ENCODE results near the gene GAS7. TPM values are rescaled to one million over a fixed set of nuclear protein-coding genes. Genes with fewer than 3 reads are reported as not detected.
A peak's percentile ranks its signal among the peaks of the same experiment; 100 is the strongest.

GAS7 gene
- total RNA-seq, 2 donors from 2014 or later = 8.0 to 20.1 TPM

- DNase-seq (peak in 1 of 4 donors; percentile 44), ATAC-seq (no peak)
- TF ChIP-seq CTCF (IDR thresholded peaks at IDR 0.05) (no peak), POLR2A (IDR thresholded peaks at IDR 0.05) (no peak)
- intact Hi-C loops (cut with DNase I) = no loop called here
- Histone ChIP-seq H3K27ac (peak overlapping the region in 1 of 4 donors; percentile 32), H3K4me3 (no peak overlapping the region), H3K9me3 (no peaks in the 10 kb centered on the region), H3K36me3 (replicated peaks in 1 of 2; ENCODE audit: insufficient read depth in 1 of 2, low read depth in 2 of 2) (no peaks in the 10 kb centered on the region), H3K27me3 (peaks cover 0 to 4% of the 10 kb centered on the region in 2 donors), H3K4me1 (no peaks in the 10 kb centered on the region)
- 50 to 65% methylated on average over 8 of the region's 8 CpGs for WGBS, 2 donors
Observed at GRCh38 chr17:10149573-10150399, 48.6 kb downstream of the GAS7 start.

- Histone ChIP-seq H3K4me1 (no peaks in the 10 kb centered on the region), H3K4me3 (no peak overlapping the region), H3K27ac (no peak overlapping the region), H3K36me3 (replicated peaks in 1 of 2; ENCODE audit: insufficient read depth in 1 of 2, low read depth in 2 of 2) (no peaks in the 10 kb centered on the region), H3K9me3 (no peaks in the 10 kb centered on the region), H3K27me3 (peaks cover 0 to 4% of the 10 kb centered on the region in 2 donors)
- DNase-seq (no peak), ATAC-seq (no peak)
- intact Hi-C loops (cut with DNase I) = no loop called here
- 58 to 66% methylated on average over 8 of the region's 8 CpGs for WGBS, 2 donors
- no peak for TF ChIP-seq POLR2A (IDR thresholded peaks at IDR 0.05)
- no peak for TF ChIP-seq CTCF (IDR thresholded peaks at IDR 0.05)
Observed at GRCh38 chr17:10147761-10148415, 50.5 kb downstream of the GAS7 start.

- Histone ChIP-seq H3K27me3 (peaks cover 0 to 4% of the 10 kb centered on the region in 2 donors), H3K4me3 (no peak overlapping the region), H3K4me1 (no peaks in the 10 kb centered on the region), H3K9me3 (no peaks in the 10 kb centered on the region), H3K36me3 (replicated peaks in 1 of 2; ENCODE audit: insufficient read depth in 1 of 2, low read depth in 2 of 2) (no peaks in the 10 kb centered on the region), H3K27ac (no peak overlapping the region)
- no peak for TF ChIP-seq POLR2A (IDR thresholded peaks at IDR 0.05)
- TF ChIP-seq CTCF (IDR thresholded peaks at IDR 0.05) = no peak
- WGBS, 2 donors = 55 to 70% methylated on average over 4 of the region's 4 CpGs
- intact Hi-C loops (cut with DNase I) = no loop called here
- ATAC-seq = no peak
- no peak for DNase-seq
Observed at GRCh38 chr17:10147040-10147439, 51.4 kb downstream of the GAS7 start.

- Histone ChIP-seq H3K27me3 (peaks cover 0 to 4% of the 10 kb centered on the region in 2 donors), H3K4me3 (no peak overlapping the region), H3K27ac (no peak overlapping the region), H3K4me1 (no peaks in the 10 kb centered on the region), H3K36me3 (replicated peaks in 1 of 2; ENCODE audit: insufficient read depth in 1 of 2, low read depth in 2 of 2) (no peaks in the 10 kb centered on the region), H3K9me3 (no peaks in the 10 kb centered on the region)
- intact Hi-C loops (cut with DNase I) = no loop called here
- ATAC-seq = no peak
- no peak for DNase-seq
- TF ChIP-seq POLR2A (IDR thresholded peaks at IDR 0.05) = no peak
- no peak for TF ChIP-seq CTCF (IDR thresholded peaks at IDR 0.05)
- WGBS, 2 donors = 47 to 58% methylated on average over 7 of the region's 7 CpGs
Observed at GRCh38 chr17:10144982-10145381, 53.4 kb downstream of the GAS7 start.
